WI38 (cell line): ENCODE data around the gene CEP162.
"Not testable (repeated sequence)": the region's sequence is repeated elsewhere in the genome, so short reads cannot be mapped to it uniquely, and the experiment has no call there.

Experiments
- H3K4me3 ChIP-seq: 2 replicates; pipeline ENCODE4 v1.5.1; 2011; ENCODE audit warnings: low read depth, mild to moderate bottlenecking, control low read depth, low read length
- TF ChIP-seq, protein P1 (sequence below): IDR thresholded peaks from 2 replicates; pipeline ENCODE4 v1.5.1; 2012; ENCODE audit warnings: low read depth, mild to moderate bottlenecking, control low read depth, low read length

The CEP162 gene

DNA sequence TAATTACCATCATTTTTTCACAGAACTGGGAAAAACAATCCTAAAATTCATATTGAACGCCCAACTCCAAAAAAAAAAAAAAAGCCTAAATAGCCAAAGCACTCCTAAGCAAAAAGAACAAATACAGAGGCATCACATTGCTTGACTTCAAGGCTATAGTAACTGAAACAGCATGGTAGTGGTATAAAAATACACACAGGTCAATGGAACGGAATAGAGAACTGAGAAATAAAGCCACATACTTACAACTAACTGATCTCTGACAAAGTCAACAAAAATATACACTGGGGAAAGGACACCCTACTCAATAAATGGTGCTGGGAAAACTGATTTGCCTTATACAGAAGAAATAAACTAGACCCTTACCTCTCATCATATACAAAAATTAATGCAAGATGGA lies 104.3 kb downstream of the CEP162 start:
- TF ChIP-seq, protein P1, sequence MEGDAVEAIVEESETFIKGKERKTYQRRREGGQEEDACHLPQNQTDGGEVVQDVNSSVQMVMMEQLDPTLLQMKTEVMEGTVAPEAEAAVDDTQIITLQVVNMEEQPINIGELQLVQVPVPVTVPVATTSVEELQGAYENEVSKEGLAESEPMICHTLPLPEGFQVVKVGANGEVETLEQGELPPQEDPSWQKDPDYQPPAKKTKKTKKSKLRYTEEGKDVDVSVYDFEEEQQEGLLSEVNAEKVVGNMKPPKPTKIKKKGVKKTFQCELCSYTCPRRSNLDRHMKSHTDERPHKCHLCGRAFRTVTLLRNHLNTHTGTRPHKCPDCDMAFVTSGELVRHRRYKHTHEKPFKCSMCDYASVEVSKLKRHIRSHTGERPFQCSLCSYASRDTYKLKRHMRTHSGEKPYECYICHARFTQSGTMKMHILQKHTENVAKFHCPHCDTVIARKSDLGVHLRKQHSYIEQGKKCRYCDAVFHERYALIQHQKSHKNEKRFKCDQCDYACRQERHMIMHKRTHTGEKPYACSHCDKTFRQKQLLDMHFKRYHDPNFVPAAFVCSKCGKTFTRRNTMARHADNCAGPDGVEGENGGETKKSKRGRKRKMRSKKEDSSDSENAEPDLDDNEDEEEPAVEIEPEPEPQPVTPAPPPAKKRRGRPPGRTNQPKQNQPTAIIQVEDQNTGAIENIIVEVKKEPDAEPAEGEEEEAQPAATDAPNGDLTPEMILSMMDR = no peak
- no peak overlapping the region for H3K4me3 ChIP-seq

DNA sequence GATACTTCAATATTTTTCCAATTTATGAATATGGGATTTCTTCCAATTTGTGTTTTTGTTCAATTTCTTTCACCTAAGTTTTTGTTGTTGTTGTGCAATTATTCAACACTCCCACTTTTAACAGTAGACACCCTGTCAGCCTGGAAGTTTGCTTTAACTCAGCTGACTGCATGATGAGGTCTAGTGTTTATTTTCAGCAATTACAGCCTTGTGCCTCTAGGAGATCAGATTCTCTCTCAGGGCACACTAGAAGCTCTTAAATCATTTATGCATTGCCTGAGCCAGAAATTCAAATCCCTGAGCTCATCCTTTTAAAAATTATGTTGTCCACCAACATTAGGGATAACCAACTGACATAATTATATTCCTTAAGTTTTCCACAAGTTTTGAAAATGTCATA lies 108.2 kb downstream of the CEP162 start:
- H3K4me3 ChIP-seq = no peak overlapping the region
- TF ChIP-seq, protein P1 = no peak

DNA sequence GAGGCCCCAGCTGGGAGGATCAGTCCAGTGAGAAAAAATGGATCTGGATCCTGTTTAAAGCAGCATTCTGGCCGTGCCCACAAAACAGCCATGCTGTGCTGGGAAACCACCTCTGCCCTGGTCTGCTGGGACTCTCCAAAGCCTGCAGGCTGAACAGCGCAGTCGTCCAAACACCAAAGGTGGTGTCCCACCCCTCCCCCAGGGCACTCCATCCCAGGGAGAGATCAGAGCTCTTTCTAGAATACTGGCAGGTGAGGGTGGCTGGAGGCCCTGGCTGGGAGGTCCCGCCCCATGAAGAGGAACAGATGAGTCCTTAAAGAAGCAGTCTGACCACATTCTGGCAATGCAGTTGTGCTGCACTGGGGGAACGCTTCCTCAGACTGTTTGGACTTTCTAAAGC lies 109.3 kb downstream of the CEP162 start:
- no peak overlapping the region for H3K4me3 ChIP-seq
- TF ChIP-seq, protein P1 = no peak

- H3K4me3 ChIP-seq = not testable (repeated sequence)
Measured at GRCh38 chr6:84114933-84115594, 112.4 kb downstream of the CEP162 start.

DNA sequence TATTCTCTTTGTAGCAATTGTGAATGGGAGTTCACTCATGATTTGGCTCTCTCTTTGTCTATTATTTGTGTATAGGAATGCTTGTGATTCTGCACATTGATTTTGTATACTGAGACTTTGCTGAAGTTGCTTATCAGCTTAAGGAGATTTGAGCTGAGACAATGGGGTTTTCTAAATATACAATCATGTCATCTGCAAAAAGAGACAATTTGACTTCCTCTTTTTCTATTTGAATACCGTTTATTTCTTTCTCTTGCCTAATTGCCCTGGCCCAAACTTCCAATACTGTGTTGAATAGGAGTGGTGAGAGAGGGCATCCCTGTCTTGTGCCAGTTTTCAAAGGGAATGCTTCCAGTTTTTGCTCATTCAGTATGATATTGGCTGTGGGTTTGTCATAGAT lies 116.1 kb downstream of the CEP162 start:
- not testable (repeated sequence) for H3K4me3 ChIP-seq

- no peak overlapping the region for H3K4me3 ChIP-seq
- TF ChIP-seq, protein P1 = no peak
Measured at GRCh38 chr6:84107495-84107894, 119.9 kb downstream of the CEP162 start.

DNA sequence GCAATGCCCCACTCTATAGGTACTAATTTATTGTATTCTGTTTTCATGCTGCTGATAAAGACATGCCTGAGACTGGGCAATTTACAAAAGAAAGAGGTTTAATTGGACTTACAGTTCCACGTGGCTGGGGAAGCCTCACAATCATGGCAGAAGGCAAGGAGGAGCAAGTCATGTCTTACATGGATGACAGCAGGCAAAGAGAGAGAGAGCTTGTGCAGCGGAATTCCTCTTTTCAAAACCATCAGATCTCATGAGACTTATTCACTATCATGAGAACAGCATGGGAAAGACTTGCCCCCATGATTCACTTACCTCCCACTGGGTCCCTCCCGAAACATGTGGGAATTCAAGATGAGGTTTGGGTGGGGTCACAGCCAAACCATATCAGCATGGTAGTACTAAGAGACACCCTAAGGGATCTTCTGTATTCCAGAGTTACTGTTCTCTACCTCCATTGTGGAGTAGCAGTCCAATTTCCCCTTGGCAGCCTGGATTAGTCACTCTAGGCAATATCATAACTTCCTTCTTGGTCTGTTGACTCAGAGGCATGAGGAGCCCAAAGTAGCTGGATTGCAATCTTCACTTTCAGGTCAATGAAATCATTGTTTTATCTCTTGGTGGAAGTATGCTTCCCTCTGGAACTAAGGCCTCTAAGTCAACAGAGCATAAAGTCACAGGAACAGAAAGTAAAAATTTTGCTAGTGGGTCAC lies 122.1 kb downstream of the CEP162 start:
- H3K4me3 ChIP-seq = not testable (repeated sequence)

DNA sequence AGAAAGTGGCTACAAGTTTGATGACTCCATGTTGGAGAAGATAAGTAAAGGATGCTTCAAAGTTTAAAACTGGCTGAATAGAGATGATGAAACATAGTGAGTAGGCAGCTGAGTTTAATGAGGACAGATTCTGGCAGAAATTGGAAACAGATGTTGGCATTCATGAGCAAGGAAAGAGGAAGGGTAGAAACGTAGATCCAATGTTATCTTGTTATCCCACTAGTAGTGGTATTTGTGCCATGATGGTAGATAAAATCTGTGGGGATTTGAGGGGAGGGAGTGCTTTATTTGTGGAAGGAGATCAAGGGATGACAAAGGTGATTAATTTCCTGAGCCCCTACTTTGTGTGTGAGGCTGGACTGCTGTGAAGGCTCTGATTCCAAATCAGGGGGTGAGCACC lies 124.4 kb downstream of the CEP162 start:
- TF ChIP-seq, protein P1 = no peak
- no peak overlapping the region for H3K4me3 ChIP-seq

- TF ChIP-seq, protein P1 = no peak
- no peak overlapping the region for H3K4me3 ChIP-seq
Measured at GRCh38 chr6:84095156-84095555, 132.3 kb downstream of the CEP162 start.
